Muscle of arm (tissue), 12 donors: ENCODE data around the gene SYPL2. TPM values are rescaled to one million over a fixed set of nuclear protein-coding genes. Genes with fewer than 3 reads are reported as not detected.
A peak's percentile ranks its signal among the peaks of the same experiment; 100 is the strongest.

Source experiments
- DNase-seq: peaks from one replicate; pipeline ENCODE4 v3.0.0-alpha.2; 2013
- polyA plus RNA-seq, 12 donors: library from polyadenylated mRNA; unstranded; fragments of 120-200 nt; gene quantifications; one replicate each; pipeline ENCODE4 v1.2.1, GENCODE V29; 2013; ENCODE audit not compliant: insufficient read length in 12 of 12

SYPL2 gene
- polyA plus RNA-seq, 12 donors, result 64.4 to 356 (median 243) TPM

GRCh38 chr1:109509176-109510134 is 43.1 kb downstream of the SYPL2 start, which contains the start of gene AMIGO1:
Gene AMIGO1 (minus strand): TSS chr1:109509727. CDS start chr1:109508912, 815 bp downstream.
- peak; percentile 73 for DNase-seq

GRCh38 chr1:109513110-109513710 is 46.9 kb downstream of the SYPL2 start:
- no peak for DNase-seq

- no peak for DNase-seq
These were observed 48.5 kb downstream of the SYPL2 start for GRCh38 chr1:109514846-109515245.

- DNase-seq, result no peak
These were observed 50.5 kb downstream of the SYPL2 start for GRCh38 chr1:109516872-109517271.

GRCh38 chr1:109517337-109517736 is 51.0 kb downstream of the SYPL2 start:
- no peak for DNase-seq

- no peak for DNase-seq
These were observed 54.9 kb downstream of the SYPL2 start for GRCh38 chr1:109521002-109521951.

- DNase-seq, result no peak
These were observed 55.7 kb downstream of the SYPL2 start for GRCh38 chr1:109522026-109522425.

GRCh38 chr1:109523706-109524105 is 57.4 kb downstream of the SYPL2 start:
- no peak for DNase-seq

GRCh38 chr1:109527098-109527811 is 60.9 kb downstream of the SYPL2 start:
- DNase-seq, result no peak

GRCh38 chr1:109527846-109528695 is 61.7 kb downstream of the SYPL2 start:
- DNase-seq, result no peak

GRCh38 chr1:109528712-109529111 is 62.4 kb downstream of the SYPL2 start:
- no peak for DNase-seq

GRCh38 chr1:109529881-109530456 is 63.6 kb downstream of the SYPL2 start:
- DNase-seq, result no peak

- no peak for DNase-seq
These were observed 64.2 kb downstream of the SYPL2 start for GRCh38 chr1:109530457-109531087.

GRCh38 chr1:109531380-109531779 is 65.0 kb downstream of the SYPL2 start:
- no peak for DNase-seq

Other genes starting within 250 kb of the SYPL2 start
- 10 to 100 TPM in 2 of 12 donors, 1 to 10 TPM in 9, not detected in 1; 3.5 to 16.7 (median 4.7) TPM for gene CELSR2, start 217.0 kb upstream of the SYPL2 start, polyA plus RNA-seq
- gene PSRC1, start 183.4 kb upstream of the SYPL2 start, polyA plus RNA-seq, result 10 to 100 TPM in 8 of 12 donors, 1 to 10 TPM in 3, not detected in 1; 8.3 to 25.4 (median 12.7) TPM
- gene MYBPHL, start 159.5 kb upstream of the SYPL2 start, polyA plus RNA-seq, result 1 to 10 TPM in 3 of 12 donors, under 1 TPM in 7, not detected in 2; 0.26 to 1.3 (median 0.55) TPM
- 10 to 100 TPM in 11 of 12 donors, not detected in 1; 20.0 to 42.1 (median 34.6) TPM for gene SORT1, start 68.6 kb upstream of the SYPL2 start, polyA plus RNA-seq
- 10 to 100 TPM in 11 of 12 donors, not detected in 1; 32.0 to 84.2 (median 70.4) TPM for gene PSMA5, start 40.1 kb upstream of the SYPL2 start, polyA plus RNA-seq
- 10 to 100 TPM in 10 of 12 donors, 1 to 10 TPM in 1, not detected in 1; 9.3 to 30.9 (median 21.0) TPM for gene ATXN7L2, start 17.4 kb downstream of the SYPL2 start, polyA plus RNA-seq
- 10 to 100 TPM in 4 of 12 donors, 1 to 10 TPM in 7, not detected in 1; 6.9 to 13.9 (median 9.4) TPM for gene CYB561D1, start 27.5 kb downstream of the SYPL2 start, polyA plus RNA-seq
- gene AMIGO1, start 43.2 kb downstream of the SYPL2 start, polyA plus RNA-seq, result 10 to 100 TPM in 8 of 12 donors, 1 to 10 TPM in 3, not detected in 1; 4.1 to 16.8 (median 12.4) TPM
- gene GPR61, start 73.3 kb downstream of the SYPL2 start, polyA plus RNA-seq, result 1 to 10 TPM in 10 of 12 donors, not detected in 2; 1.6 to 3.6 (median 2.2) TPM
- 10 to 100 TPM in 1 of 12 donors, 1 to 10 TPM in 10, not detected in 1; 6.2 to 10.7 (median 7.6) TPM for gene GNAI3, start 82.1 kb downstream of the SYPL2 start, polyA plus RNA-seq
- gene GNAT2, start 153.1 kb downstream of the SYPL2 start, polyA plus RNA-seq, result not detected
- 10 to 100 TPM in 11 of 12 donors, not detected in 1; 22.1 to 54.9 (median 33.5) TPM for gene AMPD2, start 153.3 kb downstream of the SYPL2 start, polyA plus RNA-seq
- 10 to 100 TPM in 11 of 12 donors, not detected in 1; 12.2 to 26.8 (median 18.9) TPM for gene GSTM4, start 189.6 kb downstream of the SYPL2 start, polyA plus RNA-seq
- 100 to 1,000 TPM in 11 of 12 donors, not detected in 1; 122 to 195 (median 169) TPM for gene GSTM2, start 201.5 kb downstream of the SYPL2 start, polyA plus RNA-seq
- gene GSTM1, start 221.3 kb downstream of the SYPL2 start, polyA plus RNA-seq, result 10 to 100 TPM in 6 of 12 donors, 1 to 10 TPM in 2, under 1 TPM in 3, not detected in 1; 0.39 to 89.9 (median 48.3) TPM
- gene GSTM5, start 245.7 kb downstream of the SYPL2 start, polyA plus RNA-seq, result 10 to 100 TPM in 11 of 12 donors, not detected in 1; 10.2 to 32.5 (median 24.9) TPM